Vagina (tissue), 2 donors: Measurements from ENCODE around the gene TRIO.

Experiments
- CTCF ChIP-seq, 3 experiments: fragments of 450-650 bp in 2 of 3; fragments of 200-600 bp in 1 of 3; sonication (generic) in 1 of 3; IDR thresholded peaks; one replicate each; pipeline ENCODE4 v1.5.1; 2017 to 2019; ENCODE audit warnings: antibody characterized with exemption in 3 of 3, mild to moderate bottlenecking in 2 of 3, moderate library complexity in 2 of 3
- POLR2AphosphoS5 ChIP-seq, 2 donors: sonication (generic); formaldehyde crosslinking; IDR thresholded peaks; one replicate each; pipeline ENCODE4 v1.9.0; 2017; ENCODE audit warnings: antibody characterized with exemption in 2 of 2, mild to moderate bottlenecking in 2 of 2, low read depth in 1 of 2; ENCODE audit not compliant: insufficient read depth in 1 of 2

- TF ChIP-seq CTCF (IDR thresholded peaks at IDR 0.05): no peak
- no peak for TF ChIP-seq POLR2AphosphoS5 (IDR thresholded peaks at IDR 0.05; ENCODE audit: insufficient read depth in 1 of 2, low read depth in 1 of 2)
Observed at GRCh38 chr5:14488709-14489108, 345.6 kb downstream of the TRIO start.
